Measurements from ENCODE around the gene CTSZ. TPM values are rescaled to one million over a fixed set of nuclear protein-coding genes. Genes with fewer than 3 reads are reported as not detected.

Gene CTSZ
- total and polyA plus RNA-seq, 8 donors, result 35.3 to 134 (median 56.2) TPM

DNA sequence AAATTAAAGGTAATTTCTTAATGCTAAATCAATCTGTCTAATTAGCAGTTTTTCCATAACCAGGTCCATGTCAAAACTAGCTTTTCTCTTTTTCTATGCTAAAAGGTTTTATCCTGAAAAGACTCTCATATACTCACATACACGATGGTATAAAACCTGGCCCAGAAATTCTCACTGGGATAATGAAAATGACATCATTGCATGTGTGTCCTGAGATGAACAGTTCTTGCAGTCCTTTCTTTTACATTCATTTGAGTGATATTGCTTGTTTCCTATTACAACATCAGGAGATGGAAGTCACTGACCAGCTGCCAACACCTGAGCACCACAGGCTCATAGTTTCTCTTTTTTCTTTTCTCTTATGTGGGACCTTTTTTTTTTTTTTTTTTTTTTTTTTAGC lies 43.4 kb upstream of the CTSZ start:
- intact Hi-C loops (cut with DNase I; ENCODE audit: low total_unique reads), result no loop called here
- Histone ChIP-seq H3K27me3 (peaks cover 0 to 23% (median 0%) of the 10 kb centered on the region in 3 donors), H3K36me3 (no peaks in the 10 kb centered on the region), H3K27ac (no peak overlapping the region), H3K9me3 (no peaks in the 10 kb centered on the region), H3K4me1 (no peaks in the 10 kb centered on the region), H3K4me3 (no peak overlapping the region)
- no peak for DNase-seq
- 77 to 89% (median 82%) methylated on average over 1 of the region's 1 CpG for WGBS, 5 donors
- no peak for TF ChIP-seq POLR2A (IDR thresholded peaks at IDR 0.05)
- TF ChIP-seq EP300 (IDR thresholded peaks at IDR 0.05), result no peak
- TF ChIP-seq POLR2AphosphoS5 (IDR thresholded peaks at IDR 0.05), result no peak
- TF ChIP-seq, protein P1, sequence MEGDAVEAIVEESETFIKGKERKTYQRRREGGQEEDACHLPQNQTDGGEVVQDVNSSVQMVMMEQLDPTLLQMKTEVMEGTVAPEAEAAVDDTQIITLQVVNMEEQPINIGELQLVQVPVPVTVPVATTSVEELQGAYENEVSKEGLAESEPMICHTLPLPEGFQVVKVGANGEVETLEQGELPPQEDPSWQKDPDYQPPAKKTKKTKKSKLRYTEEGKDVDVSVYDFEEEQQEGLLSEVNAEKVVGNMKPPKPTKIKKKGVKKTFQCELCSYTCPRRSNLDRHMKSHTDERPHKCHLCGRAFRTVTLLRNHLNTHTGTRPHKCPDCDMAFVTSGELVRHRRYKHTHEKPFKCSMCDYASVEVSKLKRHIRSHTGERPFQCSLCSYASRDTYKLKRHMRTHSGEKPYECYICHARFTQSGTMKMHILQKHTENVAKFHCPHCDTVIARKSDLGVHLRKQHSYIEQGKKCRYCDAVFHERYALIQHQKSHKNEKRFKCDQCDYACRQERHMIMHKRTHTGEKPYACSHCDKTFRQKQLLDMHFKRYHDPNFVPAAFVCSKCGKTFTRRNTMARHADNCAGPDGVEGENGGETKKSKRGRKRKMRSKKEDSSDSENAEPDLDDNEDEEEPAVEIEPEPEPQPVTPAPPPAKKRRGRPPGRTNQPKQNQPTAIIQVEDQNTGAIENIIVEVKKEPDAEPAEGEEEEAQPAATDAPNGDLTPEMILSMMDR (IDR thresholded peaks at IDR 0.05), result no peak

DNA sequence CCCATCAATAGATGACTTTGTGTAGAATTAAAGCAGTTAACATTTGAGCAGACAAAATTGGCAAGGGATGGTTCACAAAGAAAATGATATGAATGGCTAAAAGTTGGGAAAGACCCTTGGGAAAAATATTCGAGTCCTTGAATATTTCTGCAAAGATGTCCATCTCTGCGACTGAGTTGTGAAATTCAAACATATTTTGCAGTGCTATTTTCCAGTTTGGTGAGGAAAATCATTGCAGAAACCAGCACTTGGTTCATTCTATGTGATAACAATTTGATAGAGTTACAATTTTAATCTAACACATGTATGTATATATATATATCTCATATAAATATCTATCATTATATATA lies 41.6 kb upstream of the CTSZ start:
- H3K9me3 ChIP-seq, result no peaks in the 10 kb centered on the region
- peaks cover 0 to 3% (median 0%) of the 10 kb centered on the region in 4 donors for H3K4me1 ChIP-seq
- H3K4me3 ChIP-seq, result no peak overlapping the region
- intact Hi-C loops (cut with DNase I; ENCODE audit: low total_unique reads), result loop anchor here (10.0 kb wide), 1 partner anchor 64 kb away; the partner anchor contains the start of gene NELFCD
- no peak for DNase-seq
- 80 to 90% (median 87%) methylated on average over 2 of the region's 2 CpGs for WGBS, 5 donors
- TF ChIP-seq POLR2A (IDR thresholded peaks at IDR 0.05) (no peak), POLR2AphosphoS5 (IDR thresholded peaks at IDR 0.05) (no peak), EP300 (IDR thresholded peaks at IDR 0.05) (no peak)
- TF ChIP-seq, protein P1 (IDR thresholded peaks at IDR 0.05), result no peak
- peak overlapping the region in 1 of 5 donors; percentile 39 for H3K27ac ChIP-seq
- H3K27me3 ChIP-seq, result peaks cover 0 to 23% (median 0%) of the 10 kb centered on the region in 3 donors
- H3K36me3 ChIP-seq, result no peaks in the 10 kb centered on the region

DNA sequence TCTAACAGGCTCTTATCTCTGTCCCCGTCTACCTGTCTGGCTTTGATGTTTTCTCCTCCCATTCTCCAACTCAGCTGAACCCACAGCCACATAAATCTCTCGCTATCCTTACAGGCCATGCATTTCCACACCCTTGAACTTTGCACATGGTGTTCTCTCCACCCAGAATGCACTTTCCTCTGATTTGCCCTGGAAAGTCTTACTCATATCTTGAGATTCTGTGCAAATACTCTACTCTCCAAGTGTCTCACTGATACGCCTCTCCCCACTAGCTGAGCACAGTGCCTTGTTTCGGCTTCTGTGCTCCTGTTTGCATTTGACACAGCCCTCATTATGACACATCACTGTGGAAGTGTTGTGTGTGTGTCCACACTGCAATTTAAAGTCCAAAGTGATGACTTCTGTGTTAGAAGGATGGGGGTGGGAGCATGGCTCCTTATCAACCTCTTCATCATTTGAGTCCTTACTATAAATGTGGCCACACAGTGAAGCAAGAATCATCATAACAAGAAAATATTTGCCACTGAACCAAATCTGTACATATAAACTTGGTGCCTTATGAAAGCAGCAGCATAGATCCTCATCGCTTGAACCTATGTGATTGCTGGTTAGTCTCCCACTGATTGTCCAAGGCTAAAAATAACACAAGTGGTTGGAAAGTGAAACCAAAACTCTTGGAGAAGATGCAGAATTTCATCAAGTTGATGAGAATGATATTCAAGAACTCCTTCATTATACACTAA lies 41.1 kb upstream of the CTSZ start:
- peaks cover 2 to 9% (median 4%) of the 10 kb centered on the region in 4 donors for H3K4me1 ChIP-seq
- H3K36me3 ChIP-seq, result no peaks in the 10 kb centered on the region
- H3K27ac ChIP-seq, result peak overlapping the region in 2 of 5 donors; percentile 39 to 58
- TF ChIP-seq EP300 (IDR thresholded peaks at IDR 0.05) (no peak), POLR2A (IDR thresholded peaks at IDR 0.05) (no peak), POLR2AphosphoS5 (IDR thresholded peaks at IDR 0.05) (peak in 1 of 3 donors; percentile 69)
- TF ChIP-seq, protein P1 (IDR thresholded peaks at IDR 0.05), result no peak
- H3K27me3 ChIP-seq, result peaks cover 0 to 23% (median 0%) of the 10 kb centered on the region in 3 donors
- H3K9me3 ChIP-seq, result no peaks in the 10 kb centered on the region
- DNase-seq, result peak in 1 of 2 donors; percentile 68
- intact Hi-C loops (cut with DNase I; ENCODE audit: low total_unique reads), result loop anchor here (10.0 kb wide), 1 partner anchor 63 kb away; the partner anchor contains the start of gene NELFCD
- WGBS, 5 donors, result 42 to 61% (median 45%) methylated on average over 5 of the region's 5 CpGs
- H3K4me3 ChIP-seq, result no peak overlapping the region

DNA sequence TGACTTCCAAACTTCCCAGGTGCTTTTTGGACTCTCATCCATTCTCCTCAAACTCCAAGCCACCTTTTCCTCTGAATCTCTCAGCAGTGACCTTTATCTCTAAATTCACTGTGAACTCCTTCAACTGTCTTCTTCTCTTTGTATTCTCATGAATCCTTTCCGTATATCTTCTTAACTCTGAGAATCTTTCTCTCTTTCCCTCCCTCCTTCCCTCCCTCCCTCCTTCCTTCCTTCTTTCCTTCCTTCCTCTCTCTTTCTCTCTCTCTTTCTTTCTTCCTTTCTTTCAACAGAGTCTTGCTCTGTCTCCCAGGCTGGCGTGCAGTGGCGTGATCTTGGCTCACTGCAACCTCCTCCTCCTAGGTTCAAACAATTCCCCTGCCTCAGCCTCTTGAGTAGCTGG lies 39.8 kb upstream of the CTSZ start:
- no peak for DNase-seq
- H3K9me3 ChIP-seq, result no peaks in the 10 kb centered on the region
- WGBS, 5 donors, result 87 to 96% (median 94%) methylated on average over 3 of the region's 3 CpGs
- H3K4me3 ChIP-seq, result no peak overlapping the region
- H3K27me3 ChIP-seq, result peaks cover 0 to 15% (median 0%) of the 10 kb centered on the region in 3 donors
- TF ChIP-seq EP300 (IDR thresholded peaks at IDR 0.05) (no peak), POLR2AphosphoS5 (IDR thresholded peaks at IDR 0.05) (no peak), POLR2A (IDR thresholded peaks at IDR 0.05) (no peak)
- TF ChIP-seq, protein P1 (IDR thresholded peaks at IDR 0.05), result no peak
- intact Hi-C loops (cut with DNase I; ENCODE audit: low total_unique reads), result loop anchor here (10.0 kb wide), 1 partner anchor 62 kb away; the partner anchor contains the start of gene NELFCD
- no peak overlapping the region for H3K27ac ChIP-seq
- H3K36me3 ChIP-seq, result no peaks in the 10 kb centered on the region
- peaks cover 5 to 16% (median 8%) of the 10 kb centered on the region in 4 donors for H3K4me1 ChIP-seq
